Nephron (organoid): Measurements from ENCODE around the gene SLC4A7.
A peak's percentile ranks its signal among the peaks of the same experiment; 100 is the strongest.

Experiments used
- H3K27ac Mint-ChIP-seq, 3 experiments: 2 replicates each; pipeline ENCODE4 v1.8.0; 2020; ENCODE audit warnings: mixed read lengths in 3 of 3, mild to moderate bottlenecking in 2 of 3, moderate library complexity in 1 of 3
- H3K27me3 Mint-ChIP-seq: 2 replicates; pipeline ENCODE4 v1.8.0; 2021; ENCODE audit warnings: low read depth, mild to moderate bottlenecking, moderate library complexity, mixed read lengths
- H3K36me3 Mint-ChIP-seq: 2 replicates; pipeline ENCODE4 v1.8.0; 2020; ENCODE audit warnings: low read depth, mixed read lengths
- H3K4me1 Mint-ChIP-seq: 2 replicates; pipeline ENCODE4 v1.8.0; 2020; ENCODE audit warnings: mixed read lengths
- H3K4me3 Mint-ChIP-seq, 3 experiments: 2 replicates each; pipeline ENCODE4 v1.8.0; 2020; ENCODE audit warnings: mild to moderate bottlenecking in 3 of 3, mixed read lengths in 3 of 3, moderate library complexity in 2 of 3
- H3K9me3 Mint-ChIP-seq: 2 replicates; pipeline ENCODE4 v1.8.0; 2020; ENCODE audit warnings: mixed read lengths
- CTCF ChIP-seq, 3 experiments: fragments of 200-600 bp; sonication (generic); IDR thresholded peaks; one replicate each; pipeline ENCODE4 v1.5.0; 2021; ENCODE audit warnings: antibody characterized with exemption in 3 of 3; ENCODE audit not compliant: unreplicated experiment in 3 of 3

The SLC4A7 gene

DNA sequence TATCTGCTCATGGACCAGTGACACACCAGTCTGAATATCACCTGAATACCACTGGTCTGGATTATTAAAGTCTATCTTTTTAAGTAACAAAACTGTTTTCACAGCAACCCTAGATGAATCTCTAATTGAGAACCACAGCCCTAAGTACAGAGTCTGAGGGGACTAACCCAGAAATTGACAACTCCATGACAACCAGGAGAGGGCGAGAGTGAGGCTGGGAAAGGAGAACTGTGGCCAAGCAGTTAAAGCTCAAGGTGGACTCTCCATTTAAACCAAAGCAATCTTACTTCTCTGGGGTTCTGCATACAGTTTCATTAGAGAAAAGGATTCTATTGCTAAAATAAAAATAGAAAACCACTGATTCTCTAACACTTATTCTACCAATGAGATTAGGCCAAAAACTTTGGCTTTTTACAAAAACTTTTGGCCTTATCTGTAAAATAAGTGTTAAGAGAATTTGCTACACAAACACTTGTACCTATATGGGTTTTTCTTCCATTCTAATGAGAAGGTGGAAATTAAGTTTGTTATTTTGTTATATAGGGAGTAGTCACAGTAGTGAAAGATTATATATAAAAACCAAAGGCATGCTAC is 126.4 kb downstream of the SLC4A7 start:
- peaks cover 6% of the 10 kb centered on the region for H3K4me1 Mint-ChIP-seq
- H3K9me3 Mint-ChIP-seq, result no peaks in the 10 kb centered on the region
- no peaks in the 10 kb centered on the region for H3K27me3 Mint-ChIP-seq
- no peak overlapping the region for H3K4me3 Mint-ChIP-seq
- no peak overlapping the region for H3K27ac Mint-ChIP-seq
- peak; percentile 42 to 61 (median 44) for TF ChIP-seq CTCF (IDR thresholded peaks at IDR 0.05; ENCODE audit: unreplicated experiment in 3 of 3)
- H3K36me3 Mint-ChIP-seq, result no peaks in the 10 kb centered on the region

- H3K4me1 Mint-ChIP-seq, result peaks cover 6% of the 10 kb centered on the region
Observed at GRCh38 chr3:27356976-27357375, 127.2 kb downstream of the SLC4A7 start.

GRCh38 chr3:27354588-27355203 is 129.5 kb downstream of the SLC4A7 start:
- Mint-ChIP-seq H3K27me3 (no peaks in the 10 kb centered on the region), H3K36me3 (no peaks in the 10 kb centered on the region), H3K4me1 (no peaks in the 10 kb centered on the region), H3K9me3 (no peaks in the 10 kb centered on the region), H3K4me3 (no peak overlapping the region), H3K27ac (no peak overlapping the region)
- TF ChIP-seq CTCF (IDR thresholded peaks at IDR 0.05; ENCODE audit: unreplicated experiment in 3 of 3), result no peak

More at GRCh38 chr3:27356976-27357375, 127.2 kb downstream of the SLC4A7 start:
- no peak overlapping the region for H3K27ac Mint-ChIP-seq
- TF ChIP-seq CTCF (IDR thresholded peaks at IDR 0.05; ENCODE audit: unreplicated experiment in 3 of 3), result no peak
- no peaks in the 10 kb centered on the region for H3K36me3 Mint-ChIP-seq
- H3K4me3 Mint-ChIP-seq, result no peak overlapping the region
- no peaks in the 10 kb centered on the region for H3K9me3 Mint-ChIP-seq
- no peaks in the 10 kb centered on the region for H3K27me3 Mint-ChIP-seq

- Mint-ChIP-seq H3K4me1 (no peaks in the 10 kb centered on the region), H3K36me3 (no peaks in the 10 kb centered on the region)
Observed at GRCh38 chr3:27354161-27354560, 130.0 kb downstream of the SLC4A7 start.

DNA sequence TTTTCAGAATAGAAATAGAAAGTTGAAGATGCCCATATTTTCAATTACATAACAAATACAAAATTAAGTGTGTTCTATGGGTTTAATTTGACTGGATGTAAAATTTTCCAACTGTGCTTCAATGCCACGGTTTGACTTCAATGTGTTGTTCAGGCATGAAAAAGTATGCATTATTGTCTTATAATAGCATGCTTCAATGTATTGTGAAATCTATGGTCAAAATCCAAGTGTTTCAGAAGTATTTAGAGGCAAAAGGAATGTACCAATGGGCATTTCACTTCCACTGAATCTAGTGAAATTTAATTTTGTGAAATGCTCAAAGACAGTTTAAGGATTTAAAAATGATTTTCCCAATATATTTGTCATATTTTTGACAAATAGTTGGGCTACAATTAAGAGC is 131.0 kb downstream of the SLC4A7 start:
- H3K36me3 Mint-ChIP-seq, result no peaks in the 10 kb centered on the region
- H3K27ac Mint-ChIP-seq, result no peak overlapping the region
- no peak for TF ChIP-seq CTCF (IDR thresholded peaks at IDR 0.05; ENCODE audit: unreplicated experiment in 3 of 3)
- no peaks in the 10 kb centered on the region for H3K9me3 Mint-ChIP-seq
- H3K27me3 Mint-ChIP-seq, result no peaks in the 10 kb centered on the region
- H3K4me3 Mint-ChIP-seq, result no peak overlapping the region
- H3K4me1 Mint-ChIP-seq, result no peaks in the 10 kb centered on the region

More at GRCh38 chr3:27354161-27354560, 130.0 kb downstream of the SLC4A7 start:
- TF ChIP-seq CTCF (IDR thresholded peaks at IDR 0.05; ENCODE audit: unreplicated experiment in 3 of 3), result no peak
- Mint-ChIP-seq H3K4me3 (no peak overlapping the region), H3K9me3 (no peaks in the 10 kb centered on the region), H3K27me3 (no peaks in the 10 kb centered on the region), H3K27ac (no peak overlapping the region)

DNA sequence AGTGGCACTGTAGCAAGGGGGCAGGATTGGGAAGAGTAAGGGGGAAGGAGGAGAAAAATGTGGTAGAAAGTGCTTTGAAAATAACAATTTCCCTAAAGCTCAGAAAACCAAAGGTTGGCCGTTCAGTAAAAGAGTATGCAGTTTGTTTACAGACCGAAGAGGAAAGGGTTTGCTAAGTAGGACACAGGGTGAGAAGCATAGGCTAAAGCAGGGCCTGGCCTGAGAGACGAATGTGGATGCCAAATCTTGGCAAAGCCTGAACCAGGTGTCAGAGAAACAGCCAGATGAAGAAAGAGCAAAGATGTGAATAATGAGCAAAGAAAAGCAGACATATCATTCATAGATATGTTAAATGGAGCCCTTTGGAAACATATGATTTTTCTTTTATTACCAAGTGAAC is 132.1 kb downstream of the SLC4A7 start:
- no peaks in the 10 kb centered on the region for H3K36me3 Mint-ChIP-seq
- H3K27ac Mint-ChIP-seq, result no peak overlapping the region

More for the DNA sequence above, 132.1 kb downstream of the SLC4A7 start:
- no peak overlapping the region for H3K4me3 Mint-ChIP-seq
- no peak for TF ChIP-seq CTCF (IDR thresholded peaks at IDR 0.05; ENCODE audit: unreplicated experiment in 3 of 3)
- H3K4me1 Mint-ChIP-seq, result no peaks in the 10 kb centered on the region
- no peaks in the 10 kb centered on the region for H3K27me3 Mint-ChIP-seq
- no peaks in the 10 kb centered on the region for H3K9me3 Mint-ChIP-seq
